Fibroblast of skin of left biceps (primary cell): ENCODE data around the gene MYO5A.
A peak's percentile ranks its signal among the peaks of the same experiment; 100 is the strongest.

Source experiments
- DNase-seq, 2 experiments: peaks; one replicate each; pipeline ENCODE4 v3.0.0-alpha.2; 2013; ENCODE audit warnings: low read depth in 2 of 2

The MYO5A gene

DNA sequence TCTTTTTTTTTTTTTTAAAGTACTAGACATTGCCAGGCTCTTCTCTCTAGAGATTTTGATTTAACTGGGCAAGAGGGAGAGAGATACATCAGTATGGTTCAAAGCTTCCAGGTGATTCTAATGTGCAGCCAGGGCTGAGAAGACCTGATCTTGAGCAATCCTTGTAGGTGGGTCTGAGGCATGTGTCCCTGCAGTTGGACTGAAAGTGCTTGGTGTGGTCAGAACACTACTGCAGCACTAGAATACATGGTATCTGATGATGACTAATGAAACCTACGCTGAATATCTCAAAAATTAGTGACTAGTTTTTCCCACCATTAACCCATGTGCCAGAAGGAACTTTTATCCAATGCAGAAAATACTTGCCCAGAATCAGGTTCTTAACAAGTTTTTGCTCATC is 198.7 kb downstream of the MYO5A start:
- DNase-seq: no peak

DNA sequence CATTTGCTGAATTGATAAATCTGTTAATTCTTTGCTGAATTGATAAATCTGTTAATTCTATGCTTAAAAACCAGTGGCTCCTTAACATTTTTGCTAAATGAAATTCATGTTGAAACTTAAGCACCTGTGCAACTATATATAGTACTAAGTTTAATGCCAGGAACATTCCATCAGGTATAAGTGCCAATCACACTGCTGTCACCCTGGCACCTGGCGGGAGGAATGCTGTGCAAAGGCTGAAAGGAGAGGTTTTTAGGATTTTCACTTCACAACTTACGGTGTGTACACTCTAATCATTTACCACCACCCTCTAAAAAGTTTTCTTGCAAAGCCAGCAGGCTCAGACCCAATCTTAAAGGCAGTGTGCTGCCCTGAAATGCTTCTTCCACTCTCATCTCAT is 199.5 kb downstream of the MYO5A start:
- DNase-seq: no peak

DNA sequence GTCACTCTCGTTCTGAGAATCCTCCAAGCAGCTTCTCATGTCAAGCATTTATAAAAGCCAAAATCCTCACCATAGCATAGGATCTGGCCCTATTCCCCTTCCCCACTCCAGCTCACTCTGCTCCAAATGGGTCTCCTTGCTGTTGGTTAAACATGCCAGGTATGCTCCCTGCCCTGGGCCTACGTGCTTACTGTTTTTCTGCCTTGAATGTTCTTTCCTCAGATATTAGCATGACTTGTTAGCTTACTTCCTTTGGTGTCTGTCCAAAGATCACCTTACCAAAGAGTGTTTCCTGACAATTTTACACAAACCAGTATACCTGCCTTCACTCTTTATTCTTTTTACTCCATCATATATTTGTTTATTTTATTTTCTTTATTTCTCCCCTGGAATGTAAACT is 200.0 kb downstream of the MYO5A start:
- DNase-seq: no peak

DNA sequence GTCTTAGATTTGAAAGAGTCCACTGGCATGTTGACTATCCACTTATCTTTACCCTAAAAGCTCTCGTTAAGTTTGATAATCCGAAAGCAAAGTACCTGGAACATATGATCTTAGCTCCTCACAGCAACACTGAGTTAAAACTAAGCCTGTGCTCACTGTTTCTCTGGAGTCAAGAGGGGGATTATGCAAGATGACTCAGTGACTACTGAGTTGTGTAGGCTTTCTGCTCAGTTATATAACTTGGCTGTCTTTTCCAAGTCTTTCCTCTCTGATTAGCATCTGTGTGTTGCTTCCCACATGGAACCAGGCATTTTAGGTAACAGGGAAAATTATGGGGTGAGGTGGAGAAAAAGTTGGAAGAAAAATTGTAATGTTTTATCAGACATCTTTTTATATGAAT is 201.9 kb downstream of the MYO5A start:
- no peak for DNase-seq

DNA sequence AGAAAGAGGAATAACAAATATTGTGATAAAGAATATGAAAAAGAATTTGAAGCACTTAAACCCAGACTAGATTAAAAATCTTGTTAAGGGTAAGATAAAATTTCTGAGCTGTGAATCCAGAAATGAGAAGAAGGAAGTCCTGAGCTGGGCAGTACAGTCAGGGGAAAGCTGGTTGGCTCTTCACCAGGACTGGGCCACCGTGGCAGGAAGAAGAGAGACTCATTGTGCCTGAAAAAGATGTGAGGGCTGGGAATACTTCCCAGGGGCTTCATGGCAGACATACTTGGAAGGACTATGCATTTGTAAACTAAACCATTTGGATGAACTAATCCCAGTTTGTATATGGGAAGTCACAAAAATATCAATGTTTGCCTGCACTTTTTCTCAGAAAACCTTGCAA is 204.6 kb downstream of the MYO5A start:
- no peak for DNase-seq

DNA sequence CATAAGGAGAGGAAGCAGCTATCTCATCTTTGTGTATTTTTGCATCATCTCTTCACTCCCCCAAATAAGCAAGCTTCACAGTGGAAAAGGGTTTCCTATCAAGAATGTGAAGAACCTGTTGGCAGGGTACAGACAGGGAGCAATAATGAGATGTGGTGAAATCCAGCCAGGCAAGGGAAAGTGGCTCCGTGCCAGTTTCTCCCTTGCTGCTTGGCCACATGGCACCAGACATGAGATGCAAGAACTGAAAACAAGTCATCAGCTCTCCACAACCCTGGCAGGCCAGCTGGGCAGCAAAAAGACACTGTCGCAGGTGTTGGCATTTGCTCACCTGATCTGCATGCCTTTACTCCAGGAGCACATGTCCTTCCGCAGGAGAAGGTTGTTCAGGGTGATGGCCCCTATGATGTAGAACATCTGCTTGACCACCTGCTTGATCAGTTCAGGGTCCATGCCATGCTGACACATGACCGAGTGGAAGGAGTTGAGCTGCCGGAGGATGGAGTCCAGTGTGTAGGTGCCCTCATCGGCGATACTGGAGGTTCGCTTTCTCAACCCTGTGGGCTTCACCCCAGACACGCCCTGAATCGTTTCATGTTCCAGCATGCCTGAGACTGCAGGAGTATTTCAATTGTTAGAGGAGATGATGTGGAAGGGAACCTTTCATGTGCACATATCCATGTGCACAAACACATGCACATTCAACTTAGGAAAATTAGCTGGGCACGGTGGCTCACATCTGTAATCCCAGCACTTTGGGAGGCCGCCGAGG is 209.8 kb downstream of the MYO5A start:
- DNase-seq: no peak

DNA sequence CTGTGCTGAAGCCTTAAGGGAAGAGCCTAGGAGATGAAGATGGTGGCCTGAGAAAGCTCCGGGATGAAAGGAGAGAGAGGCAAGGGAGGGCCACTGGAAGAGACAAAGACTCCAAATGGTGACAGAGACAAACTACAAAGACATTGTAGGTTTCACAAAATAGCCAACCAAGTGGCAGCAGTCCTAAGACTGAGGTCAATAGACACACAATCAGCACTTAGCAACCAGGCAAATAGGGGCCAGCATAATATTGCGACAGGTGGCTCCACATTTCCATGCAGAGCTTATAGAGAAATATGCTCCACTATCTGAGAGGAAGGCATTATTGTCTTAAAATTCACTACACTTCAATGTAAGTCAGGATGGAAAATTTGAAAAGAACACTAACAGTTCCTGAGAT is 211.0 kb downstream of the MYO5A start:
- no peak for DNase-seq

DNA sequence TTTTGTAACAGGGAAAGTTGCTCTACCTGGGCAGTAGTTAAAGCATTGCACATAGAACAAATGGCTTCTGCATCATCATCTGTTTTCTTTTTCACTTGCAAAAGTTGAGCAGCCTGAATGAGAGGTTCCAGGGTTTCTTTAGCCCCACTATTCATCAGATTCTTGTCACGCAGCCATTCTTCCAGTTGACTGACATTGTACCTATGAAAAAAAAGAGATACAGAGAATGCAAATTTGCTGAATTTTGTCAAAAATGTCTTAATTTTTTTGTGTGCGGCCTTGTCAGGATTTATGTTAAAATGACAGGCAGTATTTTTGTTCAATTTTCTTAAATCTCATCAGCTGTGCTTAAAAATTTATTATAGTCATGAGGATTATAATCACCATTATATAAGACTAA is 211.7 kb downstream of the MYO5A start:
- DNase-seq: no peak

DNA sequence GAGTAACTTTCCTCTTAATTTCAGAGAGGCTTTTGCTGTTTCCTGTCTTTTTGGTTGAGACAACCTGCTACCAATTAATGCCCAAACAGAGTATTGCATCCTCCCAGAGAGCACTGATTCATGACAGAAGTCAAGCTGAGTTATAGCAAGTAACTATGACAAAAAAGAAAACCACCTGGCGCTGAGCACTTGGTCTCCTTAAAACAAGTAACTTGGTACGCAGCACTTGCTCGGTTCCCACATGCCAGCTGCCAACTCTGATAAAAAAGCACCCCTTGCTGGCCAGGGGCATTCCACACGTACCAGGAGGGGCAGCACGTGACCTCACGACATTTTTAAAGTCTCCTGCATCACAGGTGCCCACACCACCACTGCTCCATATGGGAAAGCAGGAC is 219.5 kb downstream of the MYO5A start:
- DNase-seq: no peak

DNA sequence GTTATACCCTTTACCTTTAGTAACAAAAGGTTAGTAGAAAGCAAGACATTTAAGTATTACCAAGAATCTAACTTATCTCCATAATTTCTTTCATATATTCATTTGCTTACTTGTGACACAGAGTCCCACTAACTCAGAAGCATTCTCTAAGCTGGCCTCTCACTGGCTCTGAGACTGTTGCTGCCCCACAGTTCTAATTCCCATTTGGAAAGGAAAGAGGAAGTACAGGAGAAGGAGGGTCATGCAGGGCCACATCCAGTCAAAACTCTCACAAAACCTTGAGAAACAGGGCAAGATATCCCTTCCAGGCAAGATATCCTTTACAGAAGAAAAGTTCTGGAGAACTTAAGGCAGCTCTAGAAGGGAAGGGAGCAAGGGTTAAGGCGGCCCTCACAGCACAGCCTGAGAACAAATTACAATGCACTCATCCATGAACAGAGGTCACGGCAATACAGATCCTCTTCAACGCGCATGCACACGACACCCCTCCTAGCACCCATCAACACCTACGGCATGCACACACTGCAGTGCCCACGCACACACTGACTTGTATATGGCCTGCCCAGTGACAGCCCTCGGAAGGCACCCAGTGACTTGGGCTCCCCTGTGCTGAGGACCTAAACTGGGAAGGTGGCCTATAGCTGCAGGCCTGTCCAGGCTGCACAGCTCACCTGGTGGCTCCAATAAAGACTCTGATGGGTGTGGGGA is 220.1 kb downstream of the MYO5A start:
- no peak for DNase-seq

DNA sequence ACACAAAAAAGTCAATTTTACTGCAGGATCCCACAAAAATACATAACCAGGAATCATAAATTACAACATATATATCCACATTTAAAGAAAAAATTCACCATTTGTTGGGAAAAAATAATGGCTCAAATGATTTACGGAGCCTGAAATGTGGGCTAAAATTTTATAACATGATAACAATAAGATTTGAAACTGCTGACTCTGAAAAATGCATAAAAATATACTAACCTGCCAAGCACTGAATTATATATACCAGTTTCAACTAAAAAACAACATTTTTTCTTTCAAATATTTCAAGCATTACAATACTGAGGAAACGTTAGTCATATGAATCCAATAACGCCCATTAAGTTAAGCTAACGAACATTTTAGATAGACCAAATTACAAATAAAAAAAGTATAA is 220.8 kb downstream of the MYO5A start:
- no peak for DNase-seq

DNA sequence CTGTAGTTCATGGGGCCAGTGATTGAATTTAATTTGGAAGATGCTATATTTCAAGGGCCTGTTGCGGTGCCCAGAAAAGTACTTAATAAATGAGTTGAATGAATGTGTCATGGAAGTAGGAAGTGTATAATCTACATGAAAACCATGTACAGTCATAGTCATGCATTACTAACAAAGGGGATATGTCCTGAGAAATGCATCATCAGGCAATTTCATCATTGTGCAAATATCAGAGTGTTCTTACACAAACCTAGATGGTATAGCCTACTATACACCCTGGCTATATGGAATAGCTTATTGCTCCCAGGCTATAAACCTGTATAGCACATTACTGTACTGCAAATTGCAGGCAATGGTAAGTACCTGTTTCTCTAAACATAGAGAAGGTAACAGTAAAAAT is 222.4 kb downstream of the MYO5A start:
- DNase-seq: peak in 1 of 2 experiments; percentile 2

DNA sequence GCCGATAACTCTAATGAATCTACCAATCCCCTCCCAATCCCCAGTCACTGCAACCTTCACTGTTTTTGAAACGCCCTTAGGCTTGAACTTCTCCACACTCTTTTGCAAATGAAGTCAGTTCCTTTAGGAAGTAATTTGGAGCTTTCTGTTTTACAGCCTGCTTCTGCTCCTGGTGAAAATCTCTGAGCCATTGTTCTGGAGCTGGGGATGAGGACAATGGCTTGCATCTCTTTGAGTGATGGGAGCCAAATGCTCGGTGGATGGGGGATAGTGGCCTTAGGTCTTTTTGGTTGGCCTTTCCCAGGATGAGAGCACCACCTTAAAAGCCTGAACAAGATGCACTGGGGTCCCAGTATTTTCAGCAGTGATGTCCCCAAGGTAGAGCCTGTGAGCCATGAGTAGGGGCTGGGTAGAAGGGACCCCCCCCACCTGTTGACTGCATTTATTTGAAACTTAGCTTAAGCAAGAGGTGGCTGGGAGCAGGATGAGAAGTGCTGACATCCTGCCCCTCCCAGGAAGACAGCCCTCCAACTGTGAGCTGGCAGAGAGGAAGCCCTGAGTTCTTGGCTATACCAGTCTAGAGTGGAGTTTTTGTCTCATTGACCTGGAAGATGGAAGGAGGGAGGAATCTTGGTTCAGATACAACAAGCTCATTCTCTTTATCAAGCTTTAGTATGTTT is 225.4 kb downstream of the MYO5A start:
- DNase-seq: no peak

DNA sequence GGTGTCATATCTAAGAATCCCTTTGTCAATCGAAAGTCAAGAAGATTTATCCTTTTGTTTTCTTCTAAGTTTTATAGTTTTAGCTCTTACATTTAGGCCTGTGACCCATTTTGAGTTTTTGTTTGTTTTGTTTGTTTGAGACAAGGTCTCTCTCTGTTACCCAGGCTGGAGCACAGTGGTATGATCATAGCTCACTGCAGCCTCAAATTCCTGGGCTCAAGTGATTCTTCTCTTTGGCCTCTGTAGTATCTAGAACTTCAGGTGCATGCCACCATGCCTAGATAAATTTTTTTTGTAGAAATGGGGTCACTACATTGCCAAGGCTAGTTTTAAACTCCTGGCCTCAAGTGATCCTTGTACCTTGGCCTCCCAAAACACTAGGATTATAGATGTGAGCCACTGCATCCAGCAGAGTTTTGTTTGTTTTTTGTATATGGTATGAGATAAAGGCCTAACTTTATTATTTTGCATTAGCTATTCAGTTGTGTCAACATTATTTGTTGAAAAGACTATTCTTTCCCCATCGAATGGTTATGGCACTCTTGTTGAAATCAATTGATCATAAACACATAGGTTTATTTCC is 227.3 kb downstream of the MYO5A start:
- DNase-seq: no peak

DNA sequence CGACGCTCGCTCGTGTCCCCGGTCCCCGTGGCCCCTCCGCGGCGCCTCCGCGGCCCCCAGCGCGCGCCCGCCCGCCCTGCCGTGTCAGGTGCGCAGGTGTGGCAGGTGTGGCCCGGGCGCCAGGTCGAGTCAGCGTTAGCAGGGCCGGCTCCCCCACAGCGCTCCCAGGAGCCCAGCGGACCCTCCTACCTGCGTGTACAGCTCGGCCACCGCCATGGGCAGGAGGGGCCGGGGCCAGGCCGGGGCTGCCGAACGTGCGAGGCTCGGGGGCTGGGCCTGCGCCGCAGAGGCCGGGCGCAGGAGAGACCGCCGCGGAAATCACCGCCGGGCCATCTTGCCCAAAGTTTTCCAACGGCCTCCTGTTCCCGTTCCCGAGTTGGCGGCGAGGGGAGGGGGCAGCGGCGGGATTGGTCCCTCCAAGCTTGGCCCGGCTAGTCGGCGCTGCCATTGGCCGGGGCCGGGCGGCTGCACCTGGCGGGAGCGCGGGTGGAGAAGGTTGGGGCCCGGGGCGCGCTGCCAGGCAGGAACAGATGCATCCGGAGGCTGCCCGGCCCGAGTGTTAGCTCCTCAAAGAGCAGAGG is 233.2 kb downstream of the MYO5A start, which contains the start of gene MYO5C:
Gene MYO5C, minus strand, starts transcription at position 384 of the 581 bp plus-strand sequence. Its CDS starts 168 bp downstream, at position 216.
- no peak for DNase-seq

DNA sequence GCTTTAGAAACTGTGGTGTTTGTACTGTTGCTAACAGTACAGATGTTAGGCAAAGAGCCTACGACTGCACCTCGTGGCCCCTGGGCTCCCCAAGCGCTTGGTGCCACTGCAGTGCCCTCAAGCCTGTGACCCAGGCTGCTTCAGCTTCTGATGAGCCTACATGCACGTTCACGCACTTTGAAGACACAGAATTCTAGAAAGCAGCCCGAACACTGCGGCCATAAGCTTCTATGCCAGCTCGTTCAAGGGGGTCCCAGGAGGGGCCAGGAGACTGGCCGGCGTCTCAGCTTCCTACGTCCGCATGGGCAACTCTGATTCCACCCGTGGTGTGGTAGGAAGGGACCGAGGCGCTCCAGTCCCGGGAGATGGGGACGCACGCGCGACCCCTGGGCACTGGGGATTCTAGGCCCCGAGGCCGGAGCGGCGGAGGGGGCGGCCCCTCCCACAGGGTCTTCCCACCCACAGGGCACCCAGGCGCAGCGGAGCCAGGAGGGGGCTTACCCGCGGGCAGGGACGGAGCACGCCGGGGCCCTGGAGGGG is 233.7 kb downstream of the MYO5A start:
- no peak for DNase-seq

DNA sequence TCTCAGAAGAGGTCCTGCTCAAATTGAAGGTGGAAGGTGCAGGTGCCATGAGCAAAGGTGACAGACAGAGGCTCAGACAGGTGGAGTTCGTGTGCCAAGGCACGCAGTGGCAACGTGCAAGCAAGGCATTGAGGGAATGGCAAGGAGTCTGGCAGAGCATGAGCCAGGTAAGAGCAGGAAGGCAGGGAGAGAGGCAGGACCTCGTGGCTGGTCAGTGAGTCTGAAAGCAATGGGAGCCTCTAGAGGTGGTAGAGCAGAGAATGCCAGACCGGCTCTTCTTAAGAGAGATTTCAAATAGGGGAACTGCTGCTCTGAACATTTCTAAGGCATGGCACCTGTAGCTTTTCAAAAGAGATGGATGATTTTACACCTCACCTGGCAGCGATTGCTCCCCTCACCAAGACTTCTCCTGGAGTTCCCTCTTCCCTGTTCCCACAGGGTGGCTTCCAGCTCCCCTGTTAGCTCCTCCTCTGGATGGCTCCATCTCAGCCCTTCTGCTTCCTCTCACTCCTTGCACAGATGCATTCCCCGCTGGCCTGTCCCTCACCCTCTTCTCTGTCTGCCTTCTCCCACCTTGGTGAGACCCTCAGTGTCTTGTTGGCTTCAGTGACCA is 235.8 kb downstream of the MYO5A start:
- no peak for DNase-seq

DNA sequence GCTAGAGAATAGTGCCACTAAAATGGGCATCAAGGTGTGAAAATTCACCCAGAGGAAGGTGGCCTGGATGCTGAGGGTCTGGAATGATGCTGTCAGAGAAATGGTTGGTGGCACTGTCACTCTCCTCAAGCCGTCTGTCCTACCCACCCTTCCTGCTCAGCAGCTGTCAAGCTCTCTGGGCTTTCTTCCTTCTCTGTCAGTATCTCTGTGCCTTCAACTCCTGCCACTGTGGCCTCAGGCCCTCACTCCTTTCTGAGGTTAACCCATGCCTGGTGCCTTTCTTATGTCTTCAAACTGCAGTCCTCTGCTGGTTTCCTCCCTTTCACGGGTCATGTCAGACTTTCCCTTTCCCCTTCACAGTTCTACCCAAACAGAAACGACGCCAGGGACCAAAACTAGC is 237.5 kb downstream of the MYO5A start:
- DNase-seq: no peak

DNA sequence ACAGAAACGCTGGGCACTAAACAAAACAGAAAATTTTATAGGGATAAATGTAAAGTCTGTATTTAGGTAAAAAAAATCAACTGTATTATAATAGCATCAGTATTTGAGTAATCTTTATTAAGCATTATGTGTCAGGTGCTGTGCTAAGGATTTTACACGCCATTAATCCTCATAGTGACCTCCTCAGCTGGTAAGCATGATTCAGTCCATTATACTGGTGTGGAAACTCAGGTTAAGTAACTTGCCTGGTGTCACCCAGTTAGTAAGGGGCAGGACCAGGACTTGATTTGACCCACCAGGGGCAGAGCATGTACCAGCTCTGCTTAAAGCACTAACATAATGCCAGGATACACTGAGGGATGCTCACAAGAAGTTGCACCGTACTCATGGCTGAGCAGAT is 237.9 kb downstream of the MYO5A start:
- no peak for DNase-seq

DNA sequence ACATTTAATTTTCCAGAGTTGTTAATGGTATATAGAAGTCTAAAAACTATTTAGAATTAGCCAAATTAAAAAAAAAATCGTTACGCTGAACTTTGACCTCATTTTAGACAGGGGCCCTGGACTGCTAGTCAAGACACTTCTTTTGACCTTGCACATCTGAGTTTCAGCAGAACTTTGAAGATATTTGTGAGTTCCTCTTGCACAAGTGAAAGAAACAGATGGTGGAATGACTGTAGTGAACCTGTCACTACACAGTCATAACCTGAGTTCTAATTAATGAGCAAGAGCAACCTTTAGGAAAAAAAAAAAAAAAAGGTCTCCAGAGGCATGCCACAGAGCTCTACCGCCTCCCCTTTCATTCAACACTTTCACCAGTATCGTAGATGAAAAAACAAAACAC is 238.4 kb downstream of the MYO5A start:
- no peak for DNase-seq

DNA sequence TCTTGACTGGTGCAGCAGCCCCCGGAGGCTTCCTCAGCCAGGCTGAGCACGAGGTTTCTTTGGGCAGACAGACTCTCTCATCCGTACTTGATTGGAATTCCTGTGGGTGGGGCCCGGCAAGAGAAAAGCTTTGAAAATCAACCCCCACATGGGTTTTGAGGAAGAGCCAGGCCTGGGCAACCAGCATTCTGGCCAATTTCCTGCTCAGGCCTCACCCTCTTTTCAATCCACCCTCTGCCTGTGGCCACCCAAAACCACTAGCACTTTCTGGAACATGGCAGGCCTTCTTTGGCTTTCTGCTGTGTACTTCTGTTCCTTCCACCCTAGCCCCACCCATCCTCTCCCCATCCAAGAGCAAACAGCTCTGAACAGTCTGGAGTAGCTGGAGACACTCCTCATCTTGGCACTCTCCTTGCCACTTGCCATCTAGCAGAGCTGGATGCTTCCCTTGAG is 239.0 kb downstream of the MYO5A start:
- DNase-seq: no peak
